SJCRH30 (cell line): ENCODE results near the gene APBB1IP. TPM values are rescaled to one million over a fixed set of nuclear protein-coding genes. Genes with fewer than 3 reads are reported as not detected.
"Not testable (repeated sequence)": the region's sequence is repeated elsewhere in the genome, so short reads cannot be mapped to it uniquely, and the experiment has no call there.

Source experiments
- DNase-seq, 2 experiments: peaks; one replicate each; pipeline ENCODE4 v3.0.0-alpha.2; 2015 to 2020
- H3K27ac ChIP-seq: fragments of 250-450 bp; sonication (Bioruptor Pico); 2 replicates; pipeline ENCODE4 v1.5.1; 2020; ENCODE audit warnings: mild to moderate bottlenecking, moderate library complexity
- H3K27me3 ChIP-seq: fragments of 250-450 bp; sonication (Bioruptor Pico); 2 replicates; pipeline ENCODE4 v1.5.1; 2020; ENCODE audit warnings: mild to moderate bottlenecking, moderate library complexity
- H3K36me3 ChIP-seq: fragments of 250-450 bp; sonication (Bioruptor Pico); 2 replicates; pipeline ENCODE4 v1.5.1; 2020; ENCODE audit warnings: mild to moderate bottlenecking, moderate library complexity
- H3K4me1 ChIP-seq: fragments of 250-450 bp; sonication (Bioruptor Pico); 2 replicates; pipeline ENCODE4 v1.5.1; 2020; ENCODE audit warnings: mild to moderate bottlenecking, moderate library complexity
- H3K4me3 ChIP-seq: fragments of 250-450 bp; sonication (Bioruptor Pico); 2 replicates; pipeline ENCODE4 v1.5.1; 2020; ENCODE audit warnings: mild to moderate bottlenecking, moderate library complexity
- H3K9me3 ChIP-seq: fragments of 250-450 bp; sonication (Bioruptor Pico); replicated peaks from 2 replicates; pipeline ENCODE4 v1.5.1; 2020; ENCODE audit warnings: mild to moderate bottlenecking, moderate library complexity
- total RNA-seq: library from RNA; depleted of rRNA; stranded (reverse); fragments of >200 nt; shearing (Covaris generic); gene quantifications from 2 replicates; pipeline ENCODE4 v1.2.3, GENCODE V29; 2014

Gene APBB1IP
- total RNA-seq, 1 experiment from 2014 or later, result not detected

DNA sequence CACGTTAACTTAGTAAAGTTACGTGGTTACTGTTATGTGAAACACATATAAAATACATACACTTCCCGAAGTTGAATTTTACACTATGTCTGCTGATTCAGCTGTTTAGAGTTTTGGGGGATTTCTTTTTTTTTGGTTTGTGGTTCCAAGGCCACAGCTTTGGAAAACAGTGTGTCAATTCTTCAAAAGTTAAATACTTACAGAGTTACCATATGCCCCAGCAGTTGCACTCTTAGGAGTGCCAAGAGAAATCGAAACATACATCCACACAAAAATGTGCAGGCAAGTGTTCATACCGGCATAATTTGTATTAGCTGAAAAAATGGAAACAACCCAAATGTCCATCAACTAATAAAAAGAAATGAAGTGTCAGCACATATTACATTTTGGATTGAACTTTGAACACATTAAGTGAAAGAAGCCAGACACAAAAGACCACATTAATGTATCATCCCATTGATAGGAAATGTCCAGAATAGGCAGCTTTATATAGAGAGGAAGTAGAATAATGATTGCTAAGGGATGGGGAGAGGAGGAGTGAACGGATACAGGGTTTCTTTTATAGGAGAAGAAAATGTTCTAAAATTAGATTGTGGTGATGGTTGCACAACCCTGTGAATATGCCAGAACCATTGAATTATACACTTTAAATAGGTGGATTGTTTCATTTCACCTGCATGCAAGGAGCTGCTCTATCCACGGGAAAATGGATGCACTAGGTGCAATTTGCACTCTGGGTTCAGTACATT is 17.6 kb downstream of the APBB1IP start:
- H3K27ac ChIP-seq, result no peak overlapping the region
- H3K27me3 ChIP-seq, result peaks cover 8% of the 10 kb centered on the region; the same call in 1 of the 2 replicates
- no peaks in the 10 kb centered on the region for H3K4me1 ChIP-seq
- no peaks in the 10 kb centered on the region; the same call in 1 of the 2 replicates for H3K36me3 ChIP-seq
- DNase-seq, result no peak
- H3K4me3 ChIP-seq, result no peak overlapping the region
- no peaks in the 10 kb centered on the region for H3K9me3 ChIP-seq

DNA sequence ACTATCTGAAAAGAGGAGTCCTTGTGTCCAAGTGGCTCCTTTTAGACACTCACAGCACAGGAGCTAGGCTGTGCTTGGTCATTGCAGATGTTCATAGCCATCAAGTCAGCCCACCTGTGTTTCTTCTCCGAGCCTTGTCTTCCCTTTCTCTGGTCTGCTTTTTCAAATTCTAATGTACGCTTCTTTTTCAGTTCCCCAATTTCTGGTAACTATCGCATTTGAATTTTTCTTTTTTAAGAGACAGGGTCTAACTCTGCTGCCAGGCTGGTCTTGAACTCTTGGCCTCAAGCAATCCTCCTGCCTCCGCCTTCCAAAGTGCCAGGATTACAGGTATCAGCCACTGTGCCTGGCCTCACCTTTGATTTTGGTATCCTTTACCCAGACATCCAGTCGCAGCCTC is 18.9 kb downstream of the APBB1IP start:
- no peaks in the 10 kb centered on the region for H3K9me3 ChIP-seq
- H3K36me3 ChIP-seq, result no peaks in the 10 kb centered on the region; the same call in 1 of the 2 replicates
- DNase-seq, result no peak
- no peak overlapping the region for H3K27ac ChIP-seq
- peaks cover 8% of the 10 kb centered on the region; the same call in 1 of the 2 replicates for H3K27me3 ChIP-seq
- H3K4me1 ChIP-seq, result no peaks in the 10 kb centered on the region
- no peak overlapping the region for H3K4me3 ChIP-seq

DNA sequence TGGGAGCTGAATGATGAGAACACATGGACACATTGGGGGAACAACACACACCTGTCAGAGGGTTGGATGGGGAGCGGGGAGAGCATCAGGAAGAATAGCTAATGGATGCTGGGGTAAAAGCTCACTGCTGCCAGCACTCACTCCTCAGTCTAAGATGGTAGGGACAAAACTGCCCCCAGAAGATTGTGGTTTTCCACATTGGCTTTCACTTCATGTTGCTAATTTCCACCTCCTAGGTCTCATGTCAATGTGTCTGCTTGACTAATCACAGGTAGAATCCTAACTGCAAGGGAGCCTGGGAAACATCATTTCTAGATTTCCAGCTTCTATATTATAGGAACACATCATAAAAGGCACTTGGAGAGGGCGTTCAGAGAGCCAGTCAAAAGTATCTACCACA is 22.6 kb downstream of the APBB1IP start:
- no peak for DNase-seq
- H3K36me3 ChIP-seq, result no peaks in the 10 kb centered on the region; the same call in 1 of the 2 replicates
- peaks cover 8% of the 10 kb centered on the region; the same call in 1 of the 2 replicates for H3K27me3 ChIP-seq
- H3K4me3 ChIP-seq, result no peak overlapping the region
- H3K27ac ChIP-seq, result no peak overlapping the region
- no peaks in the 10 kb centered on the region for H3K4me1 ChIP-seq
- no peaks in the 10 kb centered on the region for H3K9me3 ChIP-seq

DNA sequence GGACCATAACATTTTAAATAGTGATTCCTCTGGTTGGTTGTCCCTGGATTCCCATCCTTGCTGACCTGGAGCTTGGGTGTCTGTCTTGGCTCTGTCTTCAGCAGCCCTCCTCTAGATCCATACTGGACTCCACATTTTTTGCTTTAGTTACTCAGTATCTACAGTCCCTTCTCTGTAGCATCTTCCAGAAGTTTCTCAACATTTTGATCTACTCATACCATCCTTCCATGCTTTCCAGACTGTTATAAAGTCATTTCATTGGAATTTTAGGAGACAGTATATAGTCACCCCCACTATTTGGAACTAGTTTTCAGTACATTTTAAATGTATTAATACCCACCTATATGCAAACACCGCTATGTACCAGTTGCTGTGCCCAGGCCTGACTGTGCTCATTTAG is 25.8 kb downstream of the APBB1IP start:
- DNase-seq, result no peak
- H3K9me3 ChIP-seq, result no peaks in the 10 kb centered on the region
- no peaks in the 10 kb centered on the region for H3K27me3 ChIP-seq
- H3K4me3 ChIP-seq, result no peak overlapping the region
- no peaks in the 10 kb centered on the region for H3K4me1 ChIP-seq
- H3K36me3 ChIP-seq, result no peaks in the 10 kb centered on the region
- no peak overlapping the region for H3K27ac ChIP-seq

DNA sequence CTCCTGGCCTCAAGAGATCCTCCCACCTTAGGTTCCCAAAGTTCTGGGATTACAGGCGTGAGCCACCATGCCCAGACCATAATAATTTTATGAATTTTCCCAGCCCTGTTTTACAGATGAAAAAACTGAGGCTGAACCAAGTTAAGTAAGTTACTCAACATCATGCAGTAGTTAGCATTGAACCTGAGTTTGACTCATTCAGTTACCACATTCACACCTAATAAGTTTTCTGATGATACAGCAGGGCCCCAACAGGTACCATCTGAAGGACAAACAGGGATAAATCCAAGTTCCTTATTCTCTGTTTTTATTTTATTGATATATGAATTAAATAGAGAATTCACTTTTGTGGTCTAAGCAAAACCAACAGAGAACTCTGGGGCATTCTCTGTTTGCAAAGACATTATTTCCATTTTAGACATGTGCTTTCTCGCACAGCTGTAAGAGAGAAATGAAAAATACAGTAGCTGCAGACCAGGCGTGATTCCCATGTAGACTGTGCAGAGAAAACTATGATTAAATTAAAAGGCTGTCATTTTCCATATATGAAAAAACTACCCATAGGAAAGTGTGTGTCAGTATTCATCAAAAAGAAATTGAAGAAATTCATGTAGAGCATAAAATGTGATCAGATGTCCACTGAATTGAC is 26.6 kb downstream of the APBB1IP start:
- H3K9me3 ChIP-seq, result no peaks in the 10 kb centered on the region
- H3K27ac ChIP-seq, result no peak overlapping the region
- no peaks in the 10 kb centered on the region for H3K4me1 ChIP-seq
- H3K27me3 ChIP-seq, result no peaks in the 10 kb centered on the region
- no peak overlapping the region for H3K4me3 ChIP-seq
- no peaks in the 10 kb centered on the region for H3K36me3 ChIP-seq
- no peak for DNase-seq

DNA sequence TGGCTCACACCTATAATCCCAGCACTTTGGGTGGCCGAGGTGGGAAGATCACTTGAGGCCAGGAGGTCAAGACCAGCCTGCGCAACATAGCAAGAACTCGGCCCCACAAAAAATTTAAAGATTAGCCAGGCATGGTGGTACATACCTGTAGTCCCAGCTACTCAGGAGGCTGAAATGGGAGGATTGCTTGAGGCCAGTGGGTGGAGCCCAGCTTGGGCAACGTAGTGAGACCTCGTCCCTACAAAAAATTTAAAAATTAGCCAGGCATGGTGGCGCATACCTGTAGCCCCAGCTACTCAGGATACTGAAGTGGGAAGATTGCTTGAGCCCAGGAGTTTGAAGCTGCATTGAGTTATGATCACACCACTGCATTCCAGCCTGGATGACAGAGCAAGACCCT is 28.4 kb downstream of the APBB1IP start:
- not testable (repeated sequence) for H3K36me3 ChIP-seq, H3K27me3 ChIP-seq, H3K4me1 ChIP-seq, H3K27ac ChIP-seq, H3K9me3 ChIP-seq, DNase-seq, H3K4me3 ChIP-seq

DNA sequence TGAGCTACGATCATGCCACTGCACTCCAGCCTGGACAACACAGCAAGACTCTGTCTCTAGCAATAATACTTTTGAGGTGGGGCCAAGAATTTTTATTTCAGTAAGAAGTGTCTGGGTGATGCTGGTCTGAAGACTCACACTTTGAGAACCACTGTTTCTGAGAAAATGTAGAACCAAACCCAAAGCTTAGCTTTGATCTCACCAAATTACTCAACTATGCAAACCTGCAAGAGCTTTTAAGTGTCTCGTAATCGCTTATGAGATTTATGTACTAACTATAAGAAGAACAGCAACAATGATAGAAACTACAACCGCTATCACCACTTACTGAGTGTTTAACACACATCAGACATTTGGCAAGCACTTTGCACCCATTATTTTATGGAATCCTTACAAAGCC is 29.5 kb downstream of the APBB1IP start:
- no peaks in the 10 kb centered on the region for H3K27me3 ChIP-seq
- H3K27ac ChIP-seq, result no peak overlapping the region
- H3K9me3 ChIP-seq, result no peaks in the 10 kb centered on the region
- no peak overlapping the region for H3K4me3 ChIP-seq
- H3K36me3 ChIP-seq, result no peaks in the 10 kb centered on the region
- no peak for DNase-seq
- no peaks in the 10 kb centered on the region for H3K4me1 ChIP-seq

DNA sequence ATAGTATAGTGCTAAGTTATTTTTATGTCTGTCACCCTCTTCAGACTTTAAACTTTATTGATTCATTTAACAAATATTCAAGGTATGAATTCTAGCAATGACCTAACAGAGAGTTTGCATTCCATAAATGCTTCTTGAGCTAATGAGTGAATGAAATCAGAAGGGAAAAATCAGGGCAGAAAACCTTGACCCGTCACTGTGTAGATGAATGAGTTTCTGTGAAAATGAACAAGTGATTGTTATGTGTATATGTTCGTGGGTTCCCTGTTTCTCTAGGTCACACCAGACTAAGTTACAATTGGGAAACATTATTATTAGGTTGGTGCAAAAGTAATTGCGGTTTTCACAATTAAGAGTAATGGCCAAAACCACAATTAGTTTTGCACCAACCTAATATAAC is 30.1 kb downstream of the APBB1IP start:
- H3K9me3 ChIP-seq, result no peaks in the 10 kb centered on the region
- H3K27ac ChIP-seq, result no peak overlapping the region
- H3K4me3 ChIP-seq, result no peak overlapping the region
- H3K36me3 ChIP-seq, result no peaks in the 10 kb centered on the region
- no peaks in the 10 kb centered on the region for H3K27me3 ChIP-seq
- DNase-seq, result no peak
- no peaks in the 10 kb centered on the region for H3K4me1 ChIP-seq

DNA sequence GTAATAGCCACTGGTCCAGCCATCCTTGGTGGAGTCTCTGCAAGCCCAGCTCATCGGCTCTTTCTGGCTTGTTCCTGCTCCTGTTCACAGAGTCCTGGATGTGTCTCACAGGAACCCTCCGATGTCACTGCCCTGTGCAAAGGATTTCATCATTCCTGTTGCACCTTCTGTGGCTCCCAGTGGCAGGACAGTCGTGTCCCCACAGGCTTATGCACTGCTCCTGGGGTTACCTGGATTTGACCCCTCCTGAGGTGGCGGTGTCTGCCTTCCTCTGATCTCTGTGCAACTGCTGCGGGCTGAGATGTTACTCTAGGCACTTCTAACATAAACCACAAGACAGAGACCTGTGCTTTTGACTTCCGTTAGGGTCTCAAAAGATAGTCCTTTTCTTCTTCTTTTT is 30.6 kb downstream of the APBB1IP start:
- Histone ChIP-seq H3K36me3 (no peaks in the 10 kb centered on the region), H3K27me3 (no peaks in the 10 kb centered on the region), H3K9me3 (no peaks in the 10 kb centered on the region), H3K27ac (no peak overlapping the region), H3K4me3 (no peak overlapping the region), H3K4me1 (no peaks in the 10 kb centered on the region)
- DNase-seq, result no peak

DNA sequence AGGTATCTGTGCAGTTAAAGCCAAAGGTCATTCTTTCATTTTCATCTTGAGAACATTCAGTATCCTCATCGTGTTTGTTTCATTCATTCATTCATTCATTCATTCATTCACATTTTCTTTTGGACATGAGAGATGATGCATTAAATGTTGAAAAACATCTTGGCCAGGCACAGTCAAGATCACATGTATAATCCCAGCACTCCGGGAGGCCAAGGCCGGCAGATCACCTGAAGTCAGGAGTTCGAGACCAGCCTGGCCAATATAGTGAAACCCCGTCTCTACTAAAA is 34.3 kb downstream of the APBB1IP start:
- H3K27ac ChIP-seq, result no peak overlapping the region
- H3K27me3 ChIP-seq, result peaks cover 3% of the 10 kb centered on the region; the same call in 1 of the 2 replicates

DNA sequence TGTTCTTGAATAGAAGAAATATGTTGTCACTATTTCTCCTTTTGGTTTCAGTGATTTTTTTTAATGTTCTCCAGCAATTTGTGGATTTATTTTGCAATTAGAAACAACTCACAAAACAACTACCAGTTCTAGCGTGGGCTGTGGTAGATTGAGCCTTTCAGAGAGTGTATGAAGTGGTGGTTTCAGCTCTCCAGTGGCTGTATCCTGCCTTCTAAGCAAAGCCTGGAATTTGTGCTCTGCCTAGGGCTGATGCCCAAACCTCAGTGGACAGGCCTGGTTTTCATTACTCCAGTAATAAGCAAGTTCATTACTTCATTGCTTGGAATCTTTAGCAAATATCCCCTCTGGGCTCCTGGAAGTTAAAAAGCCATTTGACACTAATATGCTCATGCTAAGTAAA is 35.9 kb downstream of the APBB1IP start:
- Histone ChIP-seq H3K27me3 (peaks cover 8% of the 10 kb centered on the region; the same call in 1 of the 2 replicates), H3K4me3 (no peak overlapping the region), H3K4me1 (no peaks in the 10 kb centered on the region), H3K9me3 (no peaks in the 10 kb centered on the region), H3K27ac (no peak overlapping the region), H3K36me3 (no peaks in the 10 kb centered on the region)
- DNase-seq, result no peak

More for the DNA sequence above, 34.3 kb downstream of the APBB1IP start:
- no peak for DNase-seq
- Histone ChIP-seq H3K4me1 (no peaks in the 10 kb centered on the region), H3K4me3 (no peak overlapping the region), H3K36me3 (no peaks in the 10 kb centered on the region), H3K9me3 (no peaks in the 10 kb centered on the region)

DNA sequence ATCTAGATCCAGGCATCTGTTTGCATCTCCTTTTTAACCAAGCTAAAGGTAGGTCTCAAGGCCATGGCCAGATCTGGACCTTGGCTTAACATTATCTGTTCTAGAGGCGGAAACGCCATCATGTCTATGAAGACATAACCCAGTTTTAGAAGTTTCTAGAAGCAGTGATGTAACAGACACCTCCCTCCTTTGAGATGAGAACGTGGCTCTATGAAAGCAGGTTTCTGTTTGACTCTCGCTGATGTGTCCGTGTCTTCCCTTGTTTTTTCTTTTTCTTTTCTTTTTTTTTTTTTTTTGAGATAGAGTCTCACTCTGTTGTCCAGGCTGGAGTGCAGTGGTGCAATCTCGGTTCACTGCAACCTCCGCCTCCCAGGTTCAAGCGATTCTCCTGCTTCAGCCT is 36.7 kb downstream of the APBB1IP start:
- peaks cover 12% of the 10 kb centered on the region for H3K27me3 ChIP-seq
- H3K4me3 ChIP-seq, DNase-seq, H3K4me1 ChIP-seq, H3K27ac ChIP-seq, H3K9me3 ChIP-seq, H3K36me3 ChIP-seq: not testable (repeated sequence)

DNA sequence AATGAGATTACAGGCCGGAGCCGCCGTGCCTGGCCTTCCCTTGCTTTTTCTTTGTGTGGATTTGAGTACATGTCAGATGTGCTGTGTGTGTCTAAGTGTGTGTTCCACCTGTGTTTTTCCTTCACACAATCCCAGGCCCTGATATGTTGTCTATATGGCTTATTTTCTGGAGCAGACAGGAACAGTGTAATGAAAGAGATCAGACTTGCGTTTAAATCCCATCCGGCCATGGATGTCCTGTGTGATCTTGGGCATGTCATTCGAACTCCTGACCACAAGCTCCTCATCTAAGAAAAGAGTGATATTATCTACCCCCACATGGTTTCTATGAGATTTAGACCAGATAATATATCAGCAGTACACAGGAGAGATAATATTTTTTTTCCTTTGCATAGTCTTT is 37.2 kb downstream of the APBB1IP start:
- Histone ChIP-seq H3K27ac (no peak overlapping the region), H3K4me3 (no peak overlapping the region), H3K36me3 (no peaks in the 10 kb centered on the region), H3K27me3 (peaks cover 12% of the 10 kb centered on the region), H3K4me1 (no peaks in the 10 kb centered on the region), H3K9me3 (no peaks in the 10 kb centered on the region)
- DNase-seq, result no peak

DNA sequence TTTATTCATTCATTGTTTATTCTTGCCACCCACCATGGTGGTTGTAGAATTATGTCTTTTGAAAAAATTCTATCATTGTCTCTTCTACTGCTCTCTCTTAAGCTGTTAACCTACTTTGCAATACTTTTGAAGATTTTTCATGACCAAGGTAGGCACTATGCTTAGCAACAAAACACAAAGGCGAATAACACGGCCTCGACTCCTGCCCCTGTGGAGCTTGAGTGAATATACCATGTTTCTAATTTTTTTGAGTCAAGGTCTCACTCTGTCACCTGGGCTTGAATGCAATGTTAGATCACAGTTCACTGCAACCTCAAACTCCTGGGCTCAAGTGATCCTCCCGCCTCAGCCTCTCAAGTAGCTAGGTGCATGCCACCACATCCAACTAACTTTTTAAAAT is 39.4 kb downstream of the APBB1IP start:
- H3K27ac ChIP-seq, result no peak overlapping the region
- H3K36me3 ChIP-seq, result no peaks in the 10 kb centered on the region
- H3K4me3 ChIP-seq, result no peak overlapping the region
- DNase-seq, result no peak
- H3K27me3 ChIP-seq, result peaks cover 12% of the 10 kb centered on the region
- H3K9me3 ChIP-seq, result no peaks in the 10 kb centered on the region
- H3K4me1 ChIP-seq, result no peaks in the 10 kb centered on the region

DNA sequence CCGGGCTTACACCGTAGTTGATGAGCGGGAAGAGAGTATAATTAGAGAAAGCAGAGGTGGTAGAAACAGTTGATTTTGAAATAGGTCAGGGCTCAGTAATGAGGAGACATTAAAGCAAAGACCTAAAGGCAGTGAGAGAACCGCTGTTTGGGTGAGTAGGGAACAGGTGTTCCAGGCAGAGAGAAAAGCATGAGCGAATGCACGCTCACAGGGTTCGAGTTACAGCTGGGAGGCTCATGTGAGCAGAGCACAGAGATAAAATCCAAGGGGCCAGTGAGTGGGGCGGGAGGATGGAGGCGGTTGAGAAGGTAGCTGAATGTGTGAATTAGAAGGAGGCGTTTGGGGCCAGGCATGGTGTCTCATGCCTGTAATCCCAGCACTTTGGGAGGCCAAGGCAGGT is 39.9 kb downstream of the APBB1IP start:
- Histone ChIP-seq H3K4me3 (no peak overlapping the region), H3K9me3 (no peaks in the 10 kb centered on the region), H3K27ac (no peak overlapping the region), H3K36me3 (no peaks in the 10 kb centered on the region), H3K27me3 (peaks cover 12% of the 10 kb centered on the region), H3K4me1 (no peaks in the 10 kb centered on the region)
- DNase-seq, result peak; percentile 19 to 58
